WI38 (cell line): ENCODE measurements around the gene PKNOX2.

Experiments
- H3K4me3 ChIP-seq: 2 replicates; pipeline ENCODE4 v1.5.1; 2011; ENCODE audit warnings: low read depth, mild to moderate bottlenecking, control low read depth, low read length
- TF ChIP-seq, protein P1 (sequence below): IDR thresholded peaks from 2 replicates; pipeline ENCODE4 v1.5.1; 2012; ENCODE audit warnings: low read depth, mild to moderate bottlenecking, control low read depth, low read length

PKNOX2 gene

DNA sequence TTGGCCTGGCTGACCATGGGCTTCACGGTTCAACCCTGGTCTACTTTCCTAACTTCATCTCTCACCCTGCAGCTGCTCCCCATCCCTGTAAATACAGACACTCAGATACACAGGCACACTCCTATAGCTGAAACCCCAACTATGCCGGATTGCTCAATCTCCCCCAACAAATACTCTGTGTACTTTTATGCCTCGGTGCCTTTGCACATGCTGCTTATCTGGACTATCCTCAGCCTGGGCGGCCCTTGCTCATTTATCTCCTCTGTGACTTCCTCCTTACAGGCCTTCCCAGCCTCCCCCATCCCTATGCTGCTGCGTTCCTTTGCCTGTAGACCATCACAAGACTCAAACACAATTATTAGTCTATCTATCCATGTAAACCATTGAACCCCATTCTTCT is 76.6 kb downstream of the PKNOX2 start:
- H3K4me3 ChIP-seq: no peak overlapping the region
- TF ChIP-seq, protein P1, sequence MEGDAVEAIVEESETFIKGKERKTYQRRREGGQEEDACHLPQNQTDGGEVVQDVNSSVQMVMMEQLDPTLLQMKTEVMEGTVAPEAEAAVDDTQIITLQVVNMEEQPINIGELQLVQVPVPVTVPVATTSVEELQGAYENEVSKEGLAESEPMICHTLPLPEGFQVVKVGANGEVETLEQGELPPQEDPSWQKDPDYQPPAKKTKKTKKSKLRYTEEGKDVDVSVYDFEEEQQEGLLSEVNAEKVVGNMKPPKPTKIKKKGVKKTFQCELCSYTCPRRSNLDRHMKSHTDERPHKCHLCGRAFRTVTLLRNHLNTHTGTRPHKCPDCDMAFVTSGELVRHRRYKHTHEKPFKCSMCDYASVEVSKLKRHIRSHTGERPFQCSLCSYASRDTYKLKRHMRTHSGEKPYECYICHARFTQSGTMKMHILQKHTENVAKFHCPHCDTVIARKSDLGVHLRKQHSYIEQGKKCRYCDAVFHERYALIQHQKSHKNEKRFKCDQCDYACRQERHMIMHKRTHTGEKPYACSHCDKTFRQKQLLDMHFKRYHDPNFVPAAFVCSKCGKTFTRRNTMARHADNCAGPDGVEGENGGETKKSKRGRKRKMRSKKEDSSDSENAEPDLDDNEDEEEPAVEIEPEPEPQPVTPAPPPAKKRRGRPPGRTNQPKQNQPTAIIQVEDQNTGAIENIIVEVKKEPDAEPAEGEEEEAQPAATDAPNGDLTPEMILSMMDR: no peak

DNA sequence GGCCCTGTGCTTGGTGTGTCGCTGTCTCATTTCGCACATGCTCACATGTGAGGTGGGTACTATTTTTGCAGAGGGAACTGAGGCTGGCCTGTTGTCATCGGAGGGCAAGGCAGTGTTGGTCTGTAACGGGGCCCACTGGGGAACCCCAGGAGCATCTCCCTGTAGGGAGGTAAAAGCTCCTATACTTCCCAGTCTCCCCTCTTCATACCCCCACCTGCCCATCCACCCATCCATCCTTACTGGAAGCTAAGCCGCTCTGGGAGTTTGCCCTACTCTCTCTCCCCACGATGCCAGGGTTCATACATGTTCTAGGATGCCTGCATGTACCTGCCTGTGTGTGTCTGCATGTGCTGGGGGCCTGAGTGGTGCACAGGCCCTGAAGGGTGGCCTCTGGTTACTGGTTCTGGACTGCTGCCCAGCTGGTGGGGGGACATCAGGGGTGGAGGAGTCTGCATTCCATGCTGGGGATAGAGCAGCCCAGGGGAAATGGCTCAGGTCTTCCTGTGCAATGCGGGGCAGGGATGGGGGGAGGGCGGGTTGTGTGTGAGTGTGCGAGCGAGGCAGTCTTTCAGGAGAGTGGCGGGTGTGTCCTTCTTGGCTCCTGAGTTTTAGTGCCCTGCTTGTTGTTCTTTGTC is 77.7 kb downstream of the PKNOX2 start:
- TF ChIP-seq, protein P1: no peak

DNA sequence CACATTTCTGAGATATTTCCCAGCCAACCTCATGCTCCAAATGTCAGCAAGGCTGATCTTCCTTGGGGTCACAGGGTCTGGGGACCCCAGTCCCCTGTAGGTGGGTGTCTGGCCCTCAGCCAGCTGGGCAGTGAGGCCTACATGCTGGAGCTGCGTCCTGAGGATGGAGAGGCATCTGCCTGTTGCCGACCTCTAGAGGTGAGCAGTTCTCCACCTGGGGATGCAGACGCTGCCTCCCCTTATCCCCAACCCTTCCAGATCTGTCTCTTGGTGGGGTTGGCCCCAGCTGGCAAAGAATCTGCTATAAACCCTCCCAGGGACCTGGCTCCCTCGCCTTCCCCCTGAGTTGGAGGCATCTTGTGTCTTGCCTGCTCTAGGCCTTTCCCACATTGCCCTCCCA is 79.6 kb downstream of the PKNOX2 start:
- TF ChIP-seq, protein P1: no peak
- H3K4me3 ChIP-seq: no peak overlapping the region

More for the DNA sequence above, 77.7 kb downstream of the PKNOX2 start:
- H3K4me3 ChIP-seq: no peak overlapping the region

DNA sequence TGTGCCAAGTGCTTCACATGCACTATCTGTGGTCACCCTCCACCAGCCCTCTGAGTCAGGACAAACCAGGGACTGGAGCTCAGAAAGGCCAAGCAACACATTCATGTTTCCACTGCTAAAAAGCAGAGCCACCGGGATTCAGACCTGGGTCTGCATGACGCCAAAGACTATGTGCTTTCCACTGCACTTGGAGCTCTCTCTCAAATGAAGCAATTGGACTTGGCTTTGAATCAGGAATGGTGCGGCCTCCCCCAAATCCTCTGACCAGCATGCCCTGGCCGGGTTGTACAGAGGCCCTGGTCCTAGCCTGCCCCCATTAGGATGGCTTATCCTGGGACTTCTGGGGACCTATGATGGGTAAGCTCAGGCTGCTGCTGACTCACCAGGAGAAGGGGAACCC is 80.7 kb downstream of the PKNOX2 start:
- no peak overlapping the region for H3K4me3 ChIP-seq
- TF ChIP-seq, protein P1: no peak

DNA sequence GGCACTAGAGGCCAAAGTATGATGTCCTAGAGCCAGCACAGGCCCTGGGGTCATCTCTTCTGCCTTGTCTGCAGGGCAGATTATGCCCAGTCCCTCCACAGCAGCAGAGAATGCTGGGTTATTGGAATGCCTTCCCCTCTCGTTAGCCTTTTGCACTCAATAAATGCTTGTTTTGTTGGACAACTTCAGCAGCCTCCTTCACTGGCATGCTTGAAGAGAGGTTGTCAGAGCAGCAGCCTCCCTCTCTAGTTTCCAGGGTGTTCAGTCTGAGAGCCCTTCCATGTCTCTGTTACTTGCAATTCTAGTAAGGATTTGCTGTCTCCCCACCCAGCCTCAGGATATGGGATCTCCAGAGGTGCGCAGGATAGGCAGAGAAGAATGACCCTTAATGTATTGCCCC is 82.9 kb downstream of the PKNOX2 start:
- TF ChIP-seq, protein P1: no peak
- H3K4me3 ChIP-seq: no peak overlapping the region

DNA sequence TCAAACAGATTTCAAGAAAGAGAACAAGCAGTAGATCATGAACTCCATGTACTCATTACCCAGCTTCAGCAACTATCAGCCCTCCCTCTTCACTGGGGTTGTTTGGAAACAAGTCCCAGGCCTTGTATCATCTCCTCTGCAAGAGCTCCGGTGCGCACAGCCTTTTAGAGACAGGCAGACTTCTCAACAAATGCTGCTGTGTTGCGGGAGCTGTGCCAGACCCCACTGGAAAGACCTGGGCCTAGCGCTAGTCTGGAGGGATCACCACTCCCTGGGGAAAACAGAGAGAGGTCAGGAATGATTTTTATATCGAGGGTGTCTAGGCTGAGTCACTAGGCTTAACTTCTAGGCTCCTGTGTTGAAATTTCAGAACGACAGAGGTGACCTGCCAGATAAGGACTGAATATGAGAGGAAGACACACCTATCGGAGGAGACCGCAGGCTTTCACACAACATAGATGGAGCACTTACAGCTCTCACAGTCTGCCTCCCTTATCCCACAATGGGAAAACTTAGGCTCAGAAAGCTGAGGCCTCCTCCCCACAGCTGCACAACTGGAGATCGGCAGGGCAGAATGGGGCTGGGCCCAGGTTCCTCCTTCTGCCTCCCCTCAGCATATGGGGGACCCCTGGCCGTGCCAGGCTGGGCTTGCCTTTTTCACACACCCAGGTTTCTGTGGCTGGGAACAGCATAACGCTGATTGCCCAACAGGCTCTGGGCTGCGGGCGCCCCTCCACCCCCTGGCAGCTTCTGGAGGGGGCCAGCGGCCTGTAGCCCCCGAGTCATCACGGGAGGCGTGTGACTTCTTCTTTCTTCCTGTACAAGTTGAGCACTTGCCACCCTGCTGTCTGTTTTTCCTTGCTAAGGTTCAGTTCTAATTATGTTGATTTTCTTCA is 86.0 kb downstream of the PKNOX2 start:
- H3K4me3 ChIP-seq: no peak overlapping the region
- TF ChIP-seq, protein P1: no peak

DNA sequence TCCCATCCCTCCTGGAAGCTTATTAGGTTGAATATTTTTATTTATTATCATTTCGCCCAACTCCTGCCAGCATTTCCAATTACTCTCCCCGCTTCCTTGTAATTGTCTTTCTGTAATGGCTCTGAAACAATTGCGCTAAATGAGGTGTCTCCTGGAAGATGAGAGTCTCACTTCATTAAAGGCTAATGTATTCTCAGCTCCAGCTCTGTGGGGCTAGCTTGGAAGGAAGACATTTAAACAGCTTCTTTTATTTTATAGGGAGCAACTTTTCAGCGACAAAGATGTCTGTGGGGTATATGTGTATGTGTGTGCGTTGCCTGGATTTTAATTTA is 86.6 kb downstream of the PKNOX2 start:
- TF ChIP-seq, protein P1: no peak
- no peak overlapping the region for H3K4me3 ChIP-seq
